Bronchial epithelial cell (primary cell): ENCODE data around the gene SLC4A5. TPM values are rescaled to one million over a fixed set of nuclear protein-coding genes. Genes with fewer than 3 reads are reported as not detected.

ENCODE experiments used
- DNase-seq: peaks from one replicate; pipeline ENCODE4 v3.0.0-alpha.2; 2010; ENCODE audit warnings: low read depth
- FAIRE-seq: peaks from 2 replicates; lab custom pipeline; 2011; peaks lifted over from hg19 to GRCh38; lab: Jason Lieb, UNC
- H3K27me3 ChIP-seq: 2 replicates; pipeline ENCODE4 v1.5.1; 2011; ENCODE audit warnings: low read length; ENCODE audit not compliant: control insufficient read depth, insufficient read depth
- H3K36me3 ChIP-seq: 2 replicates; pipeline ENCODE4 v1.5.1; 2011; ENCODE audit warnings: low read length; ENCODE audit not compliant: control insufficient read depth, insufficient read depth
- H3K4me3 ChIP-seq: 2 replicates; pipeline ENCODE4 v1.5.1; 2011; ENCODE audit warnings: mild to moderate bottlenecking, low read depth, low read length, control low read depth
- CTCF ChIP-seq: IDR thresholded peaks from 2 replicates; pipeline ENCODE4 v1.5.1; 2011; ENCODE audit warnings: mild to moderate bottlenecking, moderate library complexity, low read length, control low read depth, inconsistent platforms; ENCODE audit not compliant: insufficient read depth, severe bottlenecking
- total RNA-seq: library from RNA; depleted of rRNA; stranded (reverse); fragments of >200 nt; gene quantifications from 2 replicates; pipeline ENCODE4 v1.2.1, GENCODE V29; 2014

Gene SLC4A5
- total RNA-seq, 1 donor from 2014 or later, result under 0.01 TPM

DNA sequence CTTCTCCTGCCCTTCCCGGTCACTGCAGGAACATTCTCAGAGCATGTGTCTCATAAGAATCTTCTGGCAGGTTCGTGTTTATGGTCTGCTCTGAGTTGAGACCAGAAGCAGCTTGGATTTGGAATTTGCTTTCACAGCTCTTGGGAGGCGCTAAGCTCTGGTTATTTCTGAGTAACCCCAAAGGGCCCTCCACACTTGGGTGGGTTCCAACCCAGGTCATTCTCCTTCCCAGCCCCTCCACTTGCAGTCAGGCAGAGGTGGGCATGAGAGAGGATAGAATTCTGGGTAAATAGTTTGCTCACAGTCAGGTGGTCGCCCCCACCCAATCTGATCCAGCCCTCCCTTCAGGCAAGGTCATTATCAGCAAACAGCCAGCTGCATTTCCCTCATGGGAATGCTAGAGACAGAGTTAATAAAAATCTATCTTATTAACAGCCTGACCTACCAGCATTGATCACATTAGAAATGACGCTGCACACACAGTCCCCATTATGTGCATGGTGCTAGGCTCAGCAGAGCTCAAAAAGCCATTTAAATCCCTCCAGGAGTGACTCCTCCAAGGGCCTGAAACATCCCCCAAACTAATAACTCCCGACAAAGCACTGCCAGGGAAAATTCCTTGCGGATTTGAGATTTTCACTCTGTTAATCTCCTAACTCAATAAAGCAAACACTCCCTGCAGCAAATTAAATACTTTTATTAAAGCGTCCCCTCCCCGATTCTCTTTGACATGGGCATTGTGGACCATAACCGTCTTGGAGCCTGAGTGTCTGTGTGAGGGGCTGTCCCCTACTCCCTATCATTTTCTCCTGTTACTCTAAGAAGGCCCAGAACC is 61.9 kb downstream of the SLC4A5 start:
- DNase-seq (no peak), FAIRE-seq (no peak)
- no peak overlapping the region for H3K4me3 ChIP-seq
- no peaks in the 10 kb centered on the region for H3K36me3 ChIP-seq
- H3K27me3 ChIP-seq, result peaks cover 3% of the 10 kb centered on the region
- no peak for TF ChIP-seq CTCF

DNA sequence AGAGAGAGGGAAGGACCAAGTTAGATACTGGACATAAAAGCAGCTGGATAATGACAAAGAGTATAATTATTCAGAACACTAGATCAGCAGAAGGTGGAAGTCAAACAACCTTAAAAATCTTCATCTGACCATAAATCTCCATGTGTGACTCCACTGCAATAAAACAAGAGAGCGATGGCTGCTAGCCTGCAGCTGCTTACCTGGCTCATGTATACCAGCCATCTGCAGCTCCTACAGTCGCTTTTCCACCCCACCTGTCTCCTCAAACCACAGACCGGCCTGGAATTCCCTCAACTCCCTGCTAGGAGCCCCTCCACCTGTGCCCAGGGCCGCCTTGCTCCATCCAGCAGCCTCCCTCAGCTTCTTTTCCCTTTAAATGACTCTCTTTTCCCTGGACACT is 64.5 kb downstream of the SLC4A5 start:
- no peak for TF ChIP-seq CTCF
- H3K36me3 ChIP-seq, result no peaks in the 10 kb centered on the region
- FAIRE-seq (no peak), DNase-seq (no peak)
- H3K4me3 ChIP-seq, result no peak overlapping the region
- peaks cover 3% of the 10 kb centered on the region for H3K27me3 ChIP-seq

DNA sequence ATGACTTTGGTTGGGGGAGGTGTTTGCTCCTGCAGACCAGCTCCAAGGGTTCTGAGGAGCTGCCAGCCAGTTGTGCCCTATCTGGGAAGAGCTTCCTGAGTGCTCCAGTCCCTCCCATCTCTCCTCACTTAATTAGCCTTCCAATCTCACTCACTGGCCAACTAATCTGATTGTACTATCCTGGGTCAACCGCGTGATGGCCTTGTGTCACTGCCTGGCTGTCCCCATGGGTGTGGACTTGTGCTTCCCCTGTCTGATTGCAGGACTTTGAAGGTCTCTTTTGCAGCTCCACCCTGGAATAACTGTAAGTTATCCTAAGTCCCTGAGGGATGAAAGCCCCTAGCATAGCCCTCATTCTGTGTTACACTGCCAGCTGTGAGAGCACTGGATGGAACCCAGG is 65.0 kb downstream of the SLC4A5 start:
- FAIRE-seq (no peak), DNase-seq (no peak)
- TF ChIP-seq CTCF, result no peak
- H3K36me3 ChIP-seq, result no peaks in the 10 kb centered on the region
- H3K4me3 ChIP-seq, result no peak overlapping the region
- H3K27me3 ChIP-seq, result peaks cover 3% of the 10 kb centered on the region

GRCh38 chr2:74275228-74275627 is 68.0 kb downstream of the SLC4A5 start:
- FAIRE-seq (no peak), DNase-seq (no peak)
- H3K4me3 ChIP-seq, result no peak overlapping the region
- H3K27me3 ChIP-seq, result peaks cover 3% of the 10 kb centered on the region
- TF ChIP-seq CTCF, result no peak
- no peaks in the 10 kb centered on the region for H3K36me3 ChIP-seq

DNA sequence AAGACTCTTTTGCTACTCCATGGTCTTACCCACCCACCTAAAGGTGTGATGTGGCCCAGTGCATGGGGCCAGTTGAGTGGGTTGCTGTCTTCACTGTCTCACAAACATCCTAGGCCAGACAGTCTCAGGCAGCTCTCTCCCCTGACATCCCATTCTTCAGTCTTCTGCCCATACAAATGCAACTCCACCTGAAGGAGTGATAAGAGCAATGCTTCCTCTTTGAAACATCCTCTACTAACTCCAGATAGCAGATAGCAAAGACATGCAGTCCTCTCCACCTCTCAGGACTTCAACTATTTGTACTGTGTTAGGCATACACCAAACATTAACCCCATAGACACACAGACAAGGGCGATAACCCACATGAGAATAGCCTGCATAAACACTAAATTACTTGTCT is 73.5 kb downstream of the SLC4A5 start:
- no peak for TF ChIP-seq CTCF
- DNase-seq (no peak), FAIRE-seq (peak; percentile 13)
- no peaks in the 10 kb centered on the region for H3K36me3 ChIP-seq
- H3K27me3 ChIP-seq, result no peaks in the 10 kb centered on the region
- H3K4me3 ChIP-seq, result no peak overlapping the region
